Neuron (in vitro differentiated cells): Measurements from ENCODE around the gene ABCG5.

Source experiments
- H2AFZ ChIP-seq: one replicate; pipeline ENCODE4 v1.6.1; 2013; ENCODE audit warnings: low read depth, mild to moderate bottlenecking, inconsistent platforms, low read length, moderate library complexity
- H3K27me3 ChIP-seq: one replicate; pipeline ENCODE4 v1.6.1; 2013; ENCODE audit warnings: low read length; ENCODE audit not compliant: insufficient read depth
- H3K36me3 ChIP-seq: one replicate; pipeline ENCODE4 v1.6.1; 2013; ENCODE audit warnings: low read length; ENCODE audit not compliant: insufficient read depth
- H3K4me1 ChIP-seq: one replicate; pipeline ENCODE4 v1.6.1; 2013; ENCODE audit warnings: low read length; ENCODE audit not compliant: insufficient read depth
- H3K4me3 ChIP-seq: 2 replicates; pipeline ENCODE4 v1.5.1; 2013; ENCODE audit warnings: mild to moderate bottlenecking, low read length, moderate library complexity
- H3K9me3 ChIP-seq: one replicate; pipeline ENCODE4 v1.6.1; 2013; ENCODE audit warnings: low read length

Gene ABCG5

GRCh38 chr2:43838560-43839267, at the start of gene ABCG5, which contains the start of gene ABCG8:
Gene ABCG5 (minus strand): TSS chr2:43838839. CDS start chr2:43838679, 160 bp downstream.
Gene ABCG8 (plus strand): TSS chr2:43838971. CDS start chr2:43839054, 83 bp downstream.
- no peak within 1 kb of the TSS for H2AFZ ChIP-seq
- no peaks in the 10 kb centered on the region for H3K36me3 ChIP-seq
- no peaks in the 10 kb centered on the region for H3K9me3 ChIP-seq
- no peaks in the 10 kb centered on the region for H3K4me1 ChIP-seq
- H3K27me3 ChIP-seq = no peaks in the 10 kb centered on the region
- H3K4me3 ChIP-seq = no peak within 1 kb of the TSS

- H3K27me3 ChIP-seq = no peaks in the 10 kb centered on the region
- peaks cover 1% of the 10 kb centered on the region for H3K9me3 ChIP-seq
- H3K4me1 ChIP-seq = no peaks in the 10 kb centered on the region
- H3K4me3 ChIP-seq = no peak overlapping the region
- peaks cover 56% of the 10 kb centered on the region for H3K36me3 ChIP-seq
- H2AFZ ChIP-seq = no peak overlapping the region
Observed at GRCh38 chr2:43887176-43887575, 48.5 kb upstream of the ABCG5 start.

- Histone ChIP-seq H3K9me3 (peaks cover 1% of the 10 kb centered on the region), H3K27me3 (no peaks in the 10 kb centered on the region), H2AFZ (no peak overlapping the region), H3K4me3 (no peak overlapping the region), H3K4me1 (no peaks in the 10 kb centered on the region), H3K36me3 (peaks cover 38% of the 10 kb centered on the region)
Observed at GRCh38 chr2:43885132-43885632, 46.5 kb upstream of the ABCG5 start.

- Histone ChIP-seq H3K27me3 (no peaks in the 10 kb centered on the region), H3K4me1 (no peaks in the 10 kb centered on the region), H2AFZ (no peak overlapping the region), H3K4me3 (no peak overlapping the region), H3K9me3 (peaks cover 1% of the 10 kb centered on the region), H3K36me3 (peaks cover 33% of the 10 kb centered on the region)
Observed at GRCh38 chr2:43884689-43885088, 46.0 kb upstream of the ABCG5 start.

GRCh38 chr2:43882312-43882711, 43.7 kb upstream of the ABCG5 start:
- Histone ChIP-seq H3K4me3 (no peak overlapping the region), H3K9me3 (no peaks in the 10 kb centered on the region), H3K36me3 (peaks cover 13% of the 10 kb centered on the region), H3K4me1 (no peaks in the 10 kb centered on the region), H2AFZ (no peak overlapping the region), H3K27me3 (no peaks in the 10 kb centered on the region)

GRCh38 chr2:43880952-43881351, 42.3 kb upstream of the ABCG5 start:
- H3K36me3 ChIP-seq = peaks cover 3% of the 10 kb centered on the region

GRCh38 chr2:43880471-43880870, 41.8 kb upstream of the ABCG5 start:
- Histone ChIP-seq H3K36me3 (no peaks in the 10 kb centered on the region), H3K27me3 (no peaks in the 10 kb centered on the region), H3K9me3 (no peaks in the 10 kb centered on the region)

More at GRCh38 chr2:43880952-43881351, 42.3 kb upstream of the ABCG5 start:
- Histone ChIP-seq H3K9me3 (no peaks in the 10 kb centered on the region), H3K4me3 (no peak overlapping the region), H2AFZ (no peak overlapping the region), H3K4me1 (no peaks in the 10 kb centered on the region), H3K27me3 (no peaks in the 10 kb centered on the region)

GRCh38 chr2:43879261-43879660, 40.6 kb upstream of the ABCG5 start:
- no peaks in the 10 kb centered on the region for H3K9me3 ChIP-seq
- H3K36me3 ChIP-seq = no peaks in the 10 kb centered on the region
- no peak overlapping the region for H2AFZ ChIP-seq
- no peaks in the 10 kb centered on the region for H3K4me1 ChIP-seq
- no peak overlapping the region for H3K4me3 ChIP-seq
- no peaks in the 10 kb centered on the region for H3K27me3 ChIP-seq

More at GRCh38 chr2:43880471-43880870, 41.8 kb upstream of the ABCG5 start:
- Histone ChIP-seq H3K4me3 (no peak overlapping the region), H3K4me1 (no peaks in the 10 kb centered on the region), H2AFZ (no peak overlapping the region)

- no peaks in the 10 kb centered on the region for H3K27me3 ChIP-seq
- H3K36me3 ChIP-seq = no peaks in the 10 kb centered on the region
- H3K4me1 ChIP-seq = no peaks in the 10 kb centered on the region
- no peaks in the 10 kb centered on the region for H3K9me3 ChIP-seq
- no peak overlapping the region for H3K4me3 ChIP-seq
- H2AFZ ChIP-seq = no peak overlapping the region
Observed at GRCh38 chr2:43877782-43878464, 39.3 kb upstream of the ABCG5 start.

GRCh38 chr2:43874776-43875451, 36.3 kb upstream of the ABCG5 start:
- H3K9me3 ChIP-seq = no peaks in the 10 kb centered on the region
- no peaks in the 10 kb centered on the region for H3K27me3 ChIP-seq
- H2AFZ ChIP-seq = no peak overlapping the region
- H3K4me3 ChIP-seq = no peak overlapping the region
- H3K4me1 ChIP-seq = no peaks in the 10 kb centered on the region
- H3K36me3 ChIP-seq = no peaks in the 10 kb centered on the region

GRCh38 chr2:43872151-43872550, 33.5 kb upstream of the ABCG5 start:
- no peaks in the 10 kb centered on the region for H3K36me3 ChIP-seq
- H3K9me3 ChIP-seq = no peaks in the 10 kb centered on the region
- no peaks in the 10 kb centered on the region for H3K4me1 ChIP-seq
- no peak overlapping the region for H3K4me3 ChIP-seq
- H2AFZ ChIP-seq = no peak overlapping the region
- no peaks in the 10 kb centered on the region for H3K27me3 ChIP-seq

- Histone ChIP-seq H3K4me3 (no peak overlapping the region), H2AFZ (no peak overlapping the region), H3K4me1 (no peaks in the 10 kb centered on the region), H3K36me3 (no peaks in the 10 kb centered on the region), H3K27me3 (no peaks in the 10 kb centered on the region), H3K9me3 (peaks cover 4% of the 10 kb centered on the region)
Observed at GRCh38 chr2:43855292-43855691, 16.7 kb upstream of the ABCG5 start.

GRCh38 chr2:43854671-43855070, 16.0 kb upstream of the ABCG5 start:
- H3K9me3 ChIP-seq = peaks cover 4% of the 10 kb centered on the region
- H2AFZ ChIP-seq = no peak overlapping the region
- no peaks in the 10 kb centered on the region for H3K27me3 ChIP-seq
- no peaks in the 10 kb centered on the region for H3K4me1 ChIP-seq
- H3K4me3 ChIP-seq = no peak overlapping the region
- H3K36me3 ChIP-seq = no peaks in the 10 kb centered on the region
